Suppressor macrophage (primary cell): ENCODE data around the gene ZNF335.
"Not testable (repeated sequence)": the region's sequence is repeated elsewhere in the genome, so short reads cannot be mapped to it uniquely, and the experiment has no call there.

Experiments used
- DNase-seq, 4 experiments: peaks; one replicate each; pipeline ENCODE4 v3.0.0-alpha.2; 2020 to 2022

ZNF335 gene

GRCh38 chr20:45971425-45971674 lies 653 bp downstream of the ZNF335 start:
- DNase-seq = no peak

- DNase-seq = peak in 3 of 4 experiments; percentile 26 to 59 (median 39)
Observed at GRCh38 chr20:45970646-45971424, 1.2 kb downstream of the ZNF335 start.

DNA sequence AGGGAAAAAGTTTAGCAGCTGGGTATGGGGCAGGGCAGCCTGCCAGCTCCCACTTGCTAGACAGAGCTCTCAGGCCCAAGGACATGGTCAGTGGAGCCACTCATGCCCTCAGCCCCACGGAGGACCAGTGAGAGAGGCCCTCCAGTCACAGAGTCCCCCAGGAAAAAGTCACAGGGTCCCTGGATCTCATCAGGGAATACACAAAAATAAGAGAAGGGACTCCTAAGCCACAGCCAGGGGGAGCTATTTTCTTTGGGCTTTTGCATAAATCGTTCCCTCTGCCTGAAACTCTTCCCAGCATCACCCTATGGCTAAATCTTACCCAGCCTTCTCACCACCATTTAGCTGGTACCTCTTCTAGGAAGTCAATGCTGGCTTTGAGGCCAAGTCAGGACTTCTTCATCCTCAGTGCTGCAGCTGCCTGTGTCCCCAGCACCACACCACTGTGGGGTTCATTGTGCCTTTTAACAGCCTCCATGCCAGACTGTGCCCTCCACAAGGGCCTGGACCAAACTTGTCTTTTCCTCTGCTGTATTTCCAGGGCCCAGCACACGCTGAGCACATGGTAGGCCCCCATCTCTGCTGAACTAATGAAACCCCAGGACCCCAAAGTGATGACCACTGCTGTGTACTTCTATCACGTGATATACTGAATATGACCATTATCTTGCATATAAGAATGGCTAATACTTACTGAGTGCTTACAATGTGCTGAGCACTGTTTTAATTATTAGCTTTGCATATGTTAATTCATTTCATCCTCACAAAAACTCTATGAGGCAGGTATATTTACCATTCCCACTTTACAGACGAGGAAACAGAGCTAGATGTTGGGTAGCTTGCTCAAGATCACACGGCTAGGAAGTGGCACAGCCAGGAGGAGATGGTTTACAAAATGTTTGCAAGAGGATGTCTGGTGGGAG lies 2.0 kb downstream of the ZNF335 start:
- peak; percentile 57 to 84 (median 76) for DNase-seq

- peak in 3 of 4 experiments; percentile 32 to 55 (median 47) for DNase-seq
Observed at GRCh38 chr20:45968801-45969711, 2.9 kb downstream of the ZNF335 start.

GRCh38 chr20:45968081-45968671 lies 3.8 kb downstream of the ZNF335 start:
- DNase-seq = no peak

- no peak for DNase-seq
Observed at GRCh38 chr20:45967551-45968080, 4.4 kb downstream of the ZNF335 start.

GRCh38 chr20:45965169-45966002 lies 6.6 kb downstream of the ZNF335 start:
- no peak for DNase-seq

DNA sequence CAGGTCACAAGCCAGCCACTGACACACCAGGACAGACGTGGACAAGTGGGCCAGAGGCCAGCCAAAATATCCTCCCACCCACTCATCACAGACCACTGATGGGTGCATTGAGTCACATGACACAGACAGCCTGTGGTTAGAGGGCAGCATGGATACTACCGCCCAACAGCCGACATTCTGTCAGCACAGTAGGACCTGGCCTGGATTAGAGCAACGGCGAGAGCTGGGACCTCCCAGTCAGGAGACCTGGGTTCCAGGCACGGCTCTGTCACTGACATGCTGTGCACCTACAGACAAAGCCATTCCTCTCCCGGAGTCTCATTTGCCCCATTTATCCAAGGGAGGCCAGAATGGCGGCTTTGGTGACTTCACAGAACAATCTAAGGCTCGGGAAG lies 8.0 kb downstream of the ZNF335 start:
- DNase-seq = no peak

DNA sequence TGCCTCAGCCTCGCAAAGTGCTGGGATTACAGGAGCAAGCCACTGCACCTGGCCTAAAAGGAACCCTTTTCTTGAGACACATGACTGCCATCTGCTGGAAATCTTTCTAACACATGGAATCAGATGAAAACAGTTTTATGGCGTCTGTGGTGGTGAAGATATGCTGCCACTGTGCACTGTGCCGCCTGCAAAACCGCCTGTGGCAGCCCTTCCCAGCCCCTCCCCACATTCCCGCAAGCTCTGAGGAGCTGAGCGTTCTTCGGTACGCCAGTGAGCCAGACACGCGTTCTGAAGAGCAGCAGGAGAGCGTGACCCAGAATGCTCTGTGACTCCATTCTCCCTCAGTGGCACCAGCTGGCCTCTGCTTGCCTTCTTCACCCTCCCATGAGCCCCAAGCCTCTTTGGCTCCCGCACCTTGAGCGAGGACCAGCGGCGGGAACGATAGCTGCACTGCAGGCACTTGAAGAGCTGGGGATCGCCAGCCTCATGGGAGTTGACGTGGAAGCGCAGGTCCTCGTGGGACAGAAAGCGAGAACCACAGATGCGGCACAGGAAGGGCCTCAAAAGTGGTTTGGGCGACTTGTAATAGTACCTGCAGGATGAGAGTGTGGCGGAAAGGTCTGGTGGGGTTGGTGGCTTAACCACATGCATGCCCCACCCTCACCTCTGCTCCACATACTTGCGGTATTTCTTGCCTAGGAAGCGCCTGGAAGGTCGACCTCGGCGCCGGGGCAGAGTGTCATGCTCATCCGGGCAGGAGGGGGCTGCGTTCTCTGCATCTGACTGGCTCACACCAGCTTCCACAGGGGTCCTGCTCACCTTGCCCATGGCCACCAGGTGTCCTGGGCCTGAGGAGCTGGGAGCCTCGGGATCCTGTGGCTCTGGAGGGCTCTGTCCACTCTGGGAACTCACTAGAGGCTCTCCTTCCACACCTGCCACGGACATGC lies 8.7 kb downstream of the ZNF335 start:
- peak; percentile 31 to 61 (median 44) for DNase-seq

GRCh38 chr20:45962031-45962755 lies 9.8 kb downstream of the ZNF335 start:
- DNase-seq = no peak

- DNase-seq = no peak
Observed at GRCh38 chr20:45959956-45960630, 11.9 kb downstream of the ZNF335 start.

DNA sequence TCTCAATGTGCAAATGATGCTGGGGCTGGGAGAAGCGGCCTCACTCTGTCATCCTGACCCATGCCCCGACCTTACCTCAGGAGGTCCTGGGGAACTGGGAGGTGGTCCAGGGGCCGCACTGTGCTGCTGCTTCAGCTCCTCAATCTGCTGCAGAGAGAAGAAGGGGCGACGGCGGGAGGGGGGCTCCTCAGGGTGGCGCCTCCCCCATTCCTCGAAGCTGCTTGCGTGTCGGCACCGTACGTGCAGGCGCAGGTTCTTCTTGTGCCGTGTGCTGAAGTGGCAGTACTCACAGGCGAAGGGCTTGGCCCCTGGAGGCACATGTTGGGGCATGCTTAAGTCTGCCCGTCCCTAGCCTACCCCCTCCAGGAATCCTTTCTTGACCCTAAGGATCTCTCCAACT lies 12.9 kb downstream of the ZNF335 start:
- DNase-seq = no peak

DNA sequence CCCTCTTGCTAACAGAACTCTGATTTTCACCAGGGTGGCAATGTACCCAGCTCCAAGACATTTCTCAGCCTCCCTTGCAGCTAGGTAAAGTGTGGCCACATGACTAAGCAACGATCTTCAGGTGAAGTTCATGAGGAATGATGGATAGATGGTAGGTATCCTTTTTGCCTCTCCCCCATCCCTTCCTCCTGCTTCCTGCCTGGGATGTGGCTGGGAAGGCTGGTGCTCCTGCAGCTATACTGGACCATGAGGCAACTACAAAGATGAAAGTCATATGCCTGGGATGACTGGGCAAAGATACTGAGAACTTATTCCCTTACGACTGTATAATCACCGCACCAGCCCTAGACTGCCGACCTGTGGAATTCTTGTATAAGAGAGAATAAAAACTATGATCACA lies 13.4 kb downstream of the ZNF335 start:
- no peak for DNase-seq

DNA sequence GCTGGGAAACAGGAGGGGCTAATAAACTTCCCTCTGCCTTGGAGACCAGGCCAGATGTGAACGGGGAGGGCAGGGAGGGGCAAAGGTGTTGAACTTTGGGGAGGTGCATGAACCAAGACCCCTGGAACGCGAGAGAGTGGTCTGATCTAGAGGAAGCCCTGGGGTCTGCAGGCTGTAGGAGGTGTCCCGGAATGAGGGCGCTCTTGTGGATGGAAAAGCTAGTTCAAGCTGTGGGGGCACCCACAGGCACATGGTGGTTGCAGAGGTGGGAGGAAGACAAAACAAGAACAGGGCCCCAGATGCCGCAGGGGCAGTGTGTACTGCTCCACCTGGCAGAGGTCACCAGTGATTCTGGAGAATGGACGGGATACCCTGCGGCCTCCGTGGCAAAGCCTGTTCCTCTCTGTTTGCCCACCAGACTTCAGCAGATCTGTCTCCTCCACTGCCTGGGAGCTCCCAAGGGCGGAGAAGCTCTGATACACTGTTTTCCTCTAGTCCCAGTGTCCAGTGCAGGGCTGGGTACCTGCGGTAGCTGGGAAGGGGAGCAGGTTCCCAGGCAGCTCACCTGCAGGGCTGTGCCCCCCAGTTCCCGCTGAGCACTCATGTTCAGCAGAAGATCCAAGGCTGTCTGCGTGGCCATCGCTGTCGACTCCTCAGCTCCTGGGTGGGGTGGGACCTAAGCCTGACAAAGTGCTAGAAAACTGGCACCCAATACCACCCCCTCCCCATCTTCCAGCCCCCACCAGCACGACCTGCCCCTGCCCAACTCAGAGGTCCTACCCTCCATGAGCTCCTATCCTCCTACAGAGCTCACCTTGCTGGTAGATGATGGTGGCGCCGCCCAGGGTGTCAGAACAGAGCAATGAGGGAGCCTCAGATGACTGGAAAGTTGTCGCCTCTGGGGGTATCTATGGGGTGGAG lies 14.7 kb downstream of the ZNF335 start:
- DNase-seq = no peak

DNA sequence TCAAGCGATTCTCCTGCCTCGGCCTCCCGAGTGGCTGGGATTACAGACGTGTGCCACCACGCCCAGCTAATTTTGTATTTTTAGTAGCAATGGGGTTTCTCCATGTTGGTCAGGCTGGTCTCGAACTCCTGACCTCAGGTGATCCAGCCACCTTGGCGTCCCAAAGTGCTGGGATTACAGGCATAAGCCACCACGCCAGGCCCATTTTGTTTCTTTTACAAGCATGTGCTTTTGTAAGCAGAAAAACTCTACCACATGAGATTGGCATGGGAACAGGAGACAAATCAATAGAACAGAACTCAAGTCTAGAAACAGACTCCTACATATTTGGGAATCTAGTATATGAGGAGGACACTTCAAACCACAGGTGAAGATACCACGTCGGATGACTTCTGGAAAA lies 15.7 kb downstream of the ZNF335 start:
- not testable (repeated sequence) for DNase-seq

GRCh38 chr20:45953672-45954071 lies 18.3 kb downstream of the ZNF335 start:
- no peak for DNase-seq

DNA sequence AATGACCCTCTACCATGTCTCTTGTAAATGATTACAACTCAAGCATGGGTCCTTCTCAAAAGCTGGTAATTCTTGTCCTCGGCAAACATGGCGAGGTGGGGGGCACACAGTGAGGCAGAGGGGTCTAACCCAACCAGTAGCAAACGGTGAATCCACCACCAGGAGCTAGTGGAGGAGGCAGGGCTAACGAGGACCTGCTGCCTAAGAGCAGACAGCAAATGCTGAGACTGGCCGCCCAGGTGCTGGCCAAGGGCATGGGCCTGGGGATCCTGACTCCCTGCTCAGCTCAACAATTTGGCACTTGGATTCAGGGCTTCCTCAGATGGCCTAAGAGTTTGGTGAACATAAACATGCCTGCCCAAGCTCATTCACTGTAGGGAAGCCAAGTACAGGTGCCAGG lies 19.1 kb downstream of the ZNF335 start:
- DNase-seq = no peak
